Measurements from ENCODE around the gene CERT1.

GRCh38 chr5:75362474-75362975 lies 148.9 kb downstream of the CERT1 start:
- TF ChIP-seq CTCF (IDR thresholded peaks at IDR 0.05; ENCODE audit: poor library complexity) = no peak
- no peak for TF ChIP-seq EZH2 (IDR thresholded peaks at IDR 0.05; ENCODE audit: borderline replicate concordance)
- no peak for TF ChIP-seq EZH2phosphoT487 (IDR thresholded peaks at IDR 0.05; ENCODE audit: low read depth, severe bottlenecking, unreplicated experiment)
